Psoas muscle (tissue), 8 donors: Measurements from ENCODE around the gene SPECC1. TPM values are rescaled to one million over a fixed set of nuclear protein-coding genes. Genes with fewer than 3 reads are reported as not detected.
"Not testable (repeated sequence)": the region's sequence is repeated elsewhere in the genome, so short reads cannot be mapped to it uniquely, and the experiment has no call there.

ENCODE experiments used
- ATAC-seq, 4 donors: fragments of 200-7000 bp; cut with Tn5 transposase; one replicate each; pipeline ENCODE4 v1.9.1; 2020; ENCODE audit warnings: moderate library complexity in 3 of 4, mild to moderate bottlenecking in 2 of 4
- DNase-seq, 2 donors: peaks; one replicate each; pipeline ENCODE4 v3.0.0-alpha.2; 2020
- H3K27ac ChIP-seq: fragments of 200-600 bp; one replicate; pipeline ENCODE4 v1.8.0; 2022
- H3K27me3 ChIP-seq, 3 donors: fragments of 200-600 bp in 1 of 3; one replicate each; pipeline versions ENCODE4 v1.6.1 to v1.8.0; 2013 to 2022; ENCODE audit warnings: low read length in 2 of 3, mild to moderate bottlenecking in 2 of 3, moderate library complexity in 1 of 3; ENCODE audit not compliant: insufficient read depth in 3 of 3
- H3K36me3 ChIP-seq, 2 donors: fragments of 200-600 bp in 1 of 2; one replicate each; pipeline versions ENCODE4 v1.6.1 to v1.8.0; 2013 to 2022; ENCODE audit warnings: low read depth in 1 of 2, mild to moderate bottlenecking in 1 of 2, moderate library complexity in 1 of 2; ENCODE audit not compliant: insufficient read depth in 1 of 2
- H3K4me1 ChIP-seq: fragments of 200-600 bp; one replicate; pipeline ENCODE4 v1.8.0; 2022
- H3K4me3 ChIP-seq: fragments of 200-600 bp; one replicate; pipeline ENCODE4 v1.8.0; 2022; ENCODE audit warnings: mild to moderate bottlenecking
- H3K9me3 ChIP-seq: fragments of 200-600 bp; one replicate; pipeline ENCODE4 v1.8.0; 2022
- WGBS, 3 donors: extraction: QIAGEN DNeasy Blood & Tissue Kit; methylation state at CpG; one replicate each; pipeline versions ENCODE4 v1.1.6 to v1.1.7; 2013; 5-methylcytosine and 5-hydroxymethylcytosine counted together
- intact Hi-C, 2 donors: fragments of 100-400 bp; cut with DNase I; formaldehyde crosslinking; loops; one replicate each; pipeline versions ENCODE4 v1.11.0 to v1.14.2; 2022
- polyA plus RNA-seq, 3 donors: library from polyadenylated mRNA; stranded (reverse); fragments of 200-250 nt; gene quantifications; one replicate each; pipeline ENCODE4 v1.2.3, GENCODE V29; 2013
- total RNA-seq, 4 donors: library from RNA; stranded (reverse); fragmentation: NEBNext Ultra II Directional in 2 of 4; extraction: Animal tissue kit (Norgen Biotek cat#: 25700) in 2 of 4; gene quantifications; one replicate each; pipeline versions ENCODE4 v1.2.1 to v1.2.4, GENCODE V29; 2021 to 2023
- TF ChIP-seq, protein P1 (sequence below): fragments of 200-600 bp; IDR thresholded peaks from one replicate; pipeline ENCODE4 v1.8.0; 2022; ENCODE audit warnings: antibody characterized with exemption
- donor health status: healthy with polysubstance abuse.
- donor health status: DM: no; HTN: no; CAD: no; lungs with moderate emphysema.
- donor health status: Bipolar disorder and iron deficiency.
- donor health status: healthy.
- donor health status: DM: yes; HTN: yes; CAD: no.
- donor health status: DM: no; HTN: no; CAD: no.
- donor health status: DM: no; HTN: no; CAD: no.
- donor health status: DM: yes; HTN: yes; CAD: no.

Gene SPECC1
- total and polyA plus RNA-seq, 7 donors: 2.0 to 11.3 (median 4.7) TPM

DNA sequence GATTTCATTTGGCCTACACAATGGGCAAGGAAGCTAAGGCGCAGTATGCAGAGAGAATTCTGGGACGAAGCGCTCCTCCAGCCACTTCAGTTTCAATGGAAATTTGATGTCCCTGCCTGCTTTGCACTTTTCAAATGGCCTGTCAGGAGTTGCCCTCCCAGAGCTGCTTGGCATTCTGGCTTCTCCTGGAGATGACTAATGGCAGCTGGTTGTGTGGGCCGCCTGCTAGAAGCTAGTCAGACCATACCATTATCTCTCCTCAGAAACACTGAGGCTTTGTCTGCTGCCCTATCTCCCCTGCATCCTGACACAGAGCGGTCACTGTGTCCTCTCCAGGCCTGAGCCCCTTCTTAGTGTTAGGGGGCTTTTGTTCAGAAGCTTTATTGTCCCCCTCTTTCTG is 180.1 kb downstream of the SPECC1 start:
- DNase-seq (no peak), ATAC-seq (no peak)
- H3K4me1 ChIP-seq: no peaks in the 10 kb centered on the region
- no peaks in the 10 kb centered on the region for H3K27me3 ChIP-seq
- WGBS, 3 donors: 48 to 79% (median 50%) methylated on average over 5 of the region's 5 CpGs
- TF ChIP-seq, protein P1, sequence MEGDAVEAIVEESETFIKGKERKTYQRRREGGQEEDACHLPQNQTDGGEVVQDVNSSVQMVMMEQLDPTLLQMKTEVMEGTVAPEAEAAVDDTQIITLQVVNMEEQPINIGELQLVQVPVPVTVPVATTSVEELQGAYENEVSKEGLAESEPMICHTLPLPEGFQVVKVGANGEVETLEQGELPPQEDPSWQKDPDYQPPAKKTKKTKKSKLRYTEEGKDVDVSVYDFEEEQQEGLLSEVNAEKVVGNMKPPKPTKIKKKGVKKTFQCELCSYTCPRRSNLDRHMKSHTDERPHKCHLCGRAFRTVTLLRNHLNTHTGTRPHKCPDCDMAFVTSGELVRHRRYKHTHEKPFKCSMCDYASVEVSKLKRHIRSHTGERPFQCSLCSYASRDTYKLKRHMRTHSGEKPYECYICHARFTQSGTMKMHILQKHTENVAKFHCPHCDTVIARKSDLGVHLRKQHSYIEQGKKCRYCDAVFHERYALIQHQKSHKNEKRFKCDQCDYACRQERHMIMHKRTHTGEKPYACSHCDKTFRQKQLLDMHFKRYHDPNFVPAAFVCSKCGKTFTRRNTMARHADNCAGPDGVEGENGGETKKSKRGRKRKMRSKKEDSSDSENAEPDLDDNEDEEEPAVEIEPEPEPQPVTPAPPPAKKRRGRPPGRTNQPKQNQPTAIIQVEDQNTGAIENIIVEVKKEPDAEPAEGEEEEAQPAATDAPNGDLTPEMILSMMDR: no peak
- no peaks in the 10 kb centered on the region for H3K9me3 ChIP-seq
- no peaks in the 10 kb centered on the region for H3K36me3 ChIP-seq
- no peak overlapping the region for H3K4me3 ChIP-seq
- H3K27ac ChIP-seq: no peak overlapping the region
- intact Hi-C loops: no loop called here

DNA sequence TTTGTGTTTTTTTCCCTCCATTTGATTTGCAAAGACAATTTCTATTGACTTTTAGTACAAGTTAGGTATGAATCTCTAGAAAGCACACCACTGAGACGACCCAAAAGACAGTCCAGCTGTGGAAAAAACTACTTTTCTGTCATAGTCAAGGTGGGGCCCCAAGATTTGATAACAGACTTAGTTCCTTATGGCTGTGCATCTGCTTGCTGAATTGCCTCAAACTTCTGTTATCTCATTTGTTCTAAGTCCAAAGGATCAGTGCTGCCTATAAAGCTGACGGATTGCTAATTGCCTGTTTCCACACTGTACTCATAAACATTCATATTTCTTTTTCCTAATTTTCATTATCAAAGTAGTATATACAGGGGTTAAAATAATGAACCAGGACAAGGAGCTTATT is 180.8 kb downstream of the SPECC1 start:
- no peak for ATAC-seq
- H3K27me3 ChIP-seq: no peaks in the 10 kb centered on the region
- no peaks in the 10 kb centered on the region for H3K9me3 ChIP-seq
- intact Hi-C loops: no loop called here
- H3K4me3 ChIP-seq: no peak overlapping the region
- H3K36me3 ChIP-seq: no peaks in the 10 kb centered on the region
- TF ChIP-seq, protein P1: no peak
- DNase-seq: no peak
- 66 to 81% (median 69%) methylated on average over 2 of the region's 2 CpGs for WGBS, 3 donors
- no peaks in the 10 kb centered on the region for H3K4me1 ChIP-seq
- no peak overlapping the region for H3K27ac ChIP-seq

DNA sequence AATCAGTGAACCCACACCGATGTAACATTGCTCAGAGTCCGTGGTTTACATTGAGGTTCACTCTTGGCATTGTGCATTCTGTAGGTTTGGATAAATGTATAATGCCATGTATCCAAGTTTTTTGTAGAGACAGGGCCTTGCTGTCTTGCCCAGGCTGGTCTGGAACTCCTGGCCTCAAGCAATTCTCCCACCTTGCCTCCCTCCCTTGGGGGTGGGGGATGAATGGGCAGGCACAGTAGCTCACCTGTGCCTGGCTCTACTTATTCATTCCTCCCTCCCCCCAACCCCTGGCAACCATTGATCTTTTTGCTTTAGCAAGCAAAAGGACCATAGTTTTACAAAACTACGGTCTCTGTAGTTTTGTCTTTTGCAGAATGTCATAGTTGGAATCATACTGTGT is 181.4 kb downstream of the SPECC1 start:
- Histone ChIP-seq H3K4me3 (no peak overlapping the region), H3K36me3 (no peaks in the 10 kb centered on the region), H3K27me3 (no peaks in the 10 kb centered on the region), H3K27ac (no peak overlapping the region), H3K4me1 (no peaks in the 10 kb centered on the region), H3K9me3 (no peaks in the 10 kb centered on the region)
- WGBS, 3 donors: 89 to 94% (median 92%) methylated on average over 3 of the region's 3 CpGs
- TF ChIP-seq, protein P1: no peak
- ATAC-seq (no peak), DNase-seq (no peak)
- intact Hi-C loops: no loop called here

DNA sequence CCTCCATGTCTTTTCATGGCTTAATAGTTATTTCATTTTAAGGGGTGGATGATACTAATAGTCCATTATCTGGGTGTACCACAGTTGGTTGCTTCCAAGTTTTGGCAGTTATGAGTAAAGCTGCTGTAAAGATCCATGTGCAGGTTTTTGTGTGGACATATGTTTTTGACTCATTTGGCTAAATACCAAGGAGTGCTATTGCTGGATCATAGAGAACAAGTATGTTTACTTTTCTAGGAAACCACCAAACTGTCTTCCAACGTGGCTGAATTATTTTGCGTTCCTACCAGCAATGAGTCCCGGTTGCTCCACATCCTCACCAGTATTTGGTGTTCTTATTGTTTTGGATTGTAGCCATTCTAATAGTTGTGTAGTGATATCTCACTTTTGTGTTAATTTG is 181.9 kb downstream of the SPECC1 start:
- H3K9me3 ChIP-seq: no peaks in the 10 kb centered on the region
- ATAC-seq (no peak), DNase-seq (no peak)
- H3K27ac ChIP-seq: no peak overlapping the region
- H3K27me3 ChIP-seq: no peaks in the 10 kb centered on the region
- TF ChIP-seq, protein P1: no peak
- H3K4me1 ChIP-seq: no peaks in the 10 kb centered on the region
- no peaks in the 10 kb centered on the region for H3K36me3 ChIP-seq
- intact Hi-C loops: no loop called here
- no peak overlapping the region for H3K4me3 ChIP-seq
- whole genome bisulfite sequencing, 3 donors: 75 to 80% (median 77%) methylated on average over 3 of the region's 3 CpGs

DNA sequence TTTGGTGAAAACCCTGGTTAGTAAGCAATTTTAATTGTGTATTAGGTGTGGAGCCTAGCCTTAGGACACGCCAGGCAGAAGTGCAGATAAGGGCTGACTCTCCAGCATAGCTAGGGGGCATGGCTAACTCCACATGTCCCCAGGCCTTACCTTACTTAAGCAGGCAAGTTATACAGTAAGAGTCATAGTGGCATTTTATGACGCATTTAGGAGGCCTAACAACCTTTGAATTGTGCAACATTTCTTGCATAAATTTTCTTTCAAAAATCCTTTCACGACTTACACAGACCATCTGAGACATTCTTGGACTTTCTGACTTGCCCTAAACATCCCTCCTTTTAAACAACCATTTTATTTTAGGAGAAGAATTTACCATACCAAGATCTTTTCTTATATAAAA is 187.1 kb downstream of the SPECC1 start:
- ATAC-seq, H3K36me3 ChIP-seq, H3K9me3 ChIP-seq, H3K4me3 ChIP-seq, intact Hi-C loops, DNase-seq, H3K27me3 ChIP-seq, H3K4me1 ChIP-seq, H3K27ac ChIP-seq: not testable (repeated sequence)
- 91 to 95% (median 91%) methylated on average over 3 of the region's 3 CpGs for WGBS, 3 donors
